ENCODE data around the gene PTMA. TPM values are rescaled to one million over a fixed set of nuclear protein-coding genes. Genes with fewer than 3 reads are reported as not detected.

PTMA gene
- total RNA-seq, 6 experiments from 2014 or later = 467 to 853 (median 787) TPM

- Mint-ChIP-seq H3K4me1 (ENCODE audit: low read depth) (peaks cover 26% of the 10 kb centered on the region), H3K36me3 (ENCODE audit: low read depth) (no peaks in the 10 kb centered on the region), H3K9me3 (no peaks in the 10 kb centered on the region), H3K27me3 (ENCODE audit: insufficient read depth) (peaks cover 6% of the 10 kb centered on the region), H3K27ac (no peak overlapping the region), H3K4me3 (no peak overlapping the region)
- DNase-seq = no peak
- TF ChIP-seq CTCF (IDR thresholded peaks at IDR 0.05) = no peak; the same call in 1 of the 2 replicates
Observed at GRCh38 chr2:231692847-231693246, 15.5 kb upstream of the PTMA start.

- H3K27ac Mint-ChIP-seq = no peak overlapping the region
- DNase-seq = no peak
- no peak for TF ChIP-seq CTCF (IDR thresholded peaks at IDR 0.05)
- no peak overlapping the region for H3K4me3 Mint-ChIP-seq
- H3K36me3 Mint-ChIP-seq (ENCODE audit: low read depth) = no peaks in the 10 kb centered on the region
- no peaks in the 10 kb centered on the region for H3K9me3 Mint-ChIP-seq
- peaks cover 26% of the 10 kb centered on the region for H3K4me1 Mint-ChIP-seq (ENCODE audit: low read depth)
- peaks cover 6% of the 10 kb centered on the region for H3K27me3 Mint-ChIP-seq (ENCODE audit: insufficient read depth)
Observed at GRCh38 chr2:231693956-231694355, 14.4 kb upstream of the PTMA start.

GRCh38 chr2:231696004-231696367 is 12.3 kb upstream of the PTMA start:
- peak overlapping the region; percentile 48 for H3K27ac Mint-ChIP-seq
- H3K9me3 Mint-ChIP-seq = no peaks in the 10 kb centered on the region
- DNase-seq = peak; percentile 80
- no peaks in the 10 kb centered on the region for H3K36me3 Mint-ChIP-seq (ENCODE audit: low read depth)
- no peak for TF ChIP-seq CTCF (IDR thresholded peaks at IDR 0.05)
- H3K4me1 Mint-ChIP-seq (ENCODE audit: low read depth) = peaks cover 26% of the 10 kb centered on the region
- no peak overlapping the region for H3K4me3 Mint-ChIP-seq
- no peaks in the 10 kb centered on the region; the same call in none of the 2 replicates for H3K27me3 Mint-ChIP-seq (ENCODE audit: insufficient read depth)

- no peaks in the 10 kb centered on the region for H3K9me3 Mint-ChIP-seq
- peaks cover 17% of the 10 kb centered on the region for H3K4me1 Mint-ChIP-seq (ENCODE audit: low read depth)
- no peak for DNase-seq
- H3K27ac Mint-ChIP-seq = no peak overlapping the region
- H3K27me3 Mint-ChIP-seq (ENCODE audit: insufficient read depth) = peaks cover 2% of the 10 kb centered on the region
- TF ChIP-seq CTCF (IDR thresholded peaks at IDR 0.05) = no peak
- no peak overlapping the region for H3K4me3 Mint-ChIP-seq
- H3K36me3 Mint-ChIP-seq (ENCODE audit: low read depth) = no peaks in the 10 kb centered on the region
Observed at GRCh38 chr2:231699006-231699405, 9.3 kb upstream of the PTMA start.

GRCh38 chr2:231701456-231702373 is 6.6 kb upstream of the PTMA start:
- Mint-ChIP-seq H3K4me3 (no peak overlapping the region), H3K9me3 (no peaks in the 10 kb centered on the region), H3K36me3 (ENCODE audit: low read depth) (no peaks in the 10 kb centered on the region; the same call in 1 of the 2 replicates), H3K27me3 (ENCODE audit: insufficient read depth) (peaks cover 2% of the 10 kb centered on the region; the same call in 1 of the 2 replicates), H3K4me1 (ENCODE audit: low read depth) (peaks cover under 1% of the 10 kb centered on the region; the same call in 1 of the 2 replicates), H3K27ac (no peak overlapping the region)
- DNase-seq = no peak
- no peak for TF ChIP-seq CTCF (IDR thresholded peaks at IDR 0.05)

Data from HFFc6 (cell line).